Muscle of back (tissue), 11 donors: Measurements from ENCODE around the gene RRP12. TPM values are rescaled to one million over a fixed set of nuclear protein-coding genes. Genes with fewer than 3 reads are reported as not detected.

Experiments
- DNase-seq, 3 donors: peaks; one replicate each; pipeline versions ENCODE4 v3.0.0 to v3.0.0-alpha.2; 2013
- polyA plus RNA-seq, 10 donors: library from polyadenylated mRNA; unstranded; fragments of 120-200 nt; gene quantifications; one replicate each; pipeline ENCODE4 v1.2.1, GENCODE V29; 2013; ENCODE audit not compliant: insufficient read length in 10 of 10

The RRP12 gene
- polyA plus RNA-seq, 10 donors, result 18.5 to 27.3 (median 21.3) TPM

DNA sequence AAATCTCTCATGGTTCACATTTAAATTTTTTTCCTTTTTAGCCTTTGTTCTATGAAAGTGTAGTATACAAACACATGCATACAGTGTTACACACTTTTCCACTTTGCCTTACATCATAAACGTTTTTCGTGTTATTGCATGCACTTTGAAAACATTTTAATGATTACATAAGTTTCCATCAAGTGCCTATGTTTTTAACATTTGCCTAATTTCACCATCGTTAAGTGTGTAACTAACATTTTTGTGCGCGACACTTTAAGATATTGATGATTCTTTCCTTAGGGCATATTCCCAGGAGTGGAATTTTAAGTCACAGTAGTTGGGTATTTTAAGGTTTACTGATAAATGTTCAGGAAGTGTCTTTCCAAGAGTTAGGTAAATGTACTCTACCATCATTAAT is 65.1 kb downstream of the RRP12 start:
- DNase-seq, result peak in 1 of 3 donors; percentile 35

DNA sequence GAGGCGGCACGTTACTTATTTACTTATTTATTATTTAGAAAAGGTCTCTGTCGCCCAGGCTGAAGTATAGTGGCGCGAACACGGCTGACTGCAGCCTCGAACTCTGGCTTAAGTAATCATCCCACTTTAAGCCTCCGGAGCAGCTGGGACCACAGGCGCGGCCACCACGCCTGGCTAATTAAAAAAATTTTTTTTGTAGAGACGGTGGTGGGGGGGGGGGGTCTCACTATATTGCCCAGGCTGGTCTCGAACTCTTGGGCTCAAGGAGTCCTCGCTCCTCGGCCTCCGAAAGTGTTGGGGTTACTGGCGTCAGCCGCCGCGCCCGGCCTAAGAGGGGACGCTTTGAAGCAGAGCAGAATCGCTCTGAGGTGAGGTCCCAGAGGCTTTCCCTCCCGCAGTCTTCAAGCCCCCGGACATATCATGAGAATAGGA is 65.9 kb downstream of the RRP12 start:
- DNase-seq, result peak in 1 of 3 donors; percentile 27

DNA sequence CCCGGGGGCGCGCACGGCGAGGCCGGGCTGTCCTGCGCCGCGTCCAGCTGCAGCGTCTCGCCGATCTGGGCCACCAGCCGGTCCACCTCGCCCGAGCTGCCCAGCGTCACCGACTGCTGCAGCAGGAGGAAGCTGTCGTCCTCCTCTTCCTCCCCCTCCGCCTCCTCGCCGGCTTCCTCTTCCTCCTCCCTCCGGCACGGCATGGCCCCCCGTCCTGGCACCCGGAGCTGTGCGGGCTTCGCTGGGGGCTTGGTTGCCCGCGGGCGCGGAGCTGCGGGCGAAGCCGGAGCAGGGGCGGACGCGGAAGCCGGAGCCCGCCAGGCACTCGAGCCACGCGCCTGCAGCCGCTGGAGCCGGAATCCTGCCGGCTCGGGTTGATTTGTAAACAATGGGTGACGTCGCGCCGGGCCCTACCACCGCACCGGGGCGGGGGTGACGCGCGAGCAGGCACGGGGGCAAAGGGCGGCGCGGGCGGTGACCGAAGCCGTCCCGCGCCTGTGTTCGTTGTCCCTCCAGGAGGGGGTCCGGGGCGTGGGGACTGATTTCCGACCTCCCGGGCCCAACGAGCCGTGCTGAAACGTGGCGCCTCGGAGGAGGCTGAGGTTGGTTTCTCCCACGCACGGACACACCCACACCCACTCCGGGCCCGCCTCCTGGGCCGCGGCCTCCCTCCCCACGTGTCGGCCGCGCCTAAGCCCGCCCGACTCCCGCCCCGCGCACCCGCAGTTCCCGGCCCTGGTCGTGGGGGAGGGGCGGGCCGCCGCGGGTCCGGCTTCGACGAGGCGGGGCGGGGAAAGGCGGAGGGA is 66.6 kb downstream of the RRP12 start, which contains the start of gene FRAT2:
Gene FRAT2 (minus strand): TSS at position 360 of the 806 bp plus-strand sequence. CDS start 157 bp downstream, at position 203.
- DNase-seq, result peak; percentile 90 to 98 (median 95)

DNA sequence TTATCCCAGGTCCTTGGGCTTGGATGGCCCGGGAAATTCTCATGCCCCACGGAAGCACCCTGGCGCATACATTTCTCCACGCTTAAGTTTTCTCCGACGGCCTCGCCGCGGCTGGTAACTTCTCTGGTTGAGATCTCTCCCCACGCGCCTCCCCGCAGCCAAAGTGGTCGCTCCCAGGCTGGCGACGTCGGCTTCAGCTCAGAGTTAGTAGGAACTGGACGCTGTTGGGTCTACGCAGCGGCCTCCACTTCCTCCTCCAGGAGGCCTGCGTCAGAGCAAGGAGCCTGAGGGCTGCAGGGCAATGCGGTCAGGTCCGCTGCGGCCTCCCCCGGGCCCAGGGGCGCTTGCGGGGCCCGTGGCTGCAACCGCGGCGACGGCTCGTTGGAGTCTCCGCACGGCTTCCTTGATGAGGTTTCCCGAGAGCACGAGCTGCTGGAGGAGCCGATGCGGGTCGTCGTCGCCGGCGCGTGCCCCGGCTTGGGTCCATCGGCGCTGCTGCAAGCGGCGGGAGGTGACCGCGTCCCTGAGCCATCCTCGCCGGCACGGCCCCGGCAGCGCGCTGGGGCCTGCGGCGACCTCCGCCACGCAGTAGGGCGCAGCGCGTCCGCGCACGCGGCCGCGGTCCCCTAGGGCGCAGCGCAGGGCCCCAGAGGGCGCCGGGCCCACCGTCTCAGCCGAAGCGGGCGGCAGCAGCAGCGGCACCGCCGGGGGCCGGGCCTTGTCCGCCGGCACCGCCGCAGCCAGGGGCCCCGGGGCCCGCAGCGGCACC is 67.4 kb downstream of the RRP12 start:
- peak in 1 of 3 donors; percentile 71 for DNase-seq

DNA sequence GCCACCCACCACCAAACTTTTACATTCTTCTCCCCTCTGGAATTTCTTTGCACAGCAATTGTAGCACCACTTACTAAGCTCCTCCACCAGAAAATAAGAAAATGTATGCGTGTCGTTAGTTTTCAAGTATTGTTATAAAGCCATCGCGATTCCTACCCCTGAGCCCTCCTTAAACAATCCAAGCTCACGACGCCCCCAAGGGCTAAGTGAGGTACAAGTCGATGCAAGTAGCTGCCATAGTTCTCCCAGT is 67.9 kb downstream of the RRP12 start:
- no peak for DNase-seq

DNA sequence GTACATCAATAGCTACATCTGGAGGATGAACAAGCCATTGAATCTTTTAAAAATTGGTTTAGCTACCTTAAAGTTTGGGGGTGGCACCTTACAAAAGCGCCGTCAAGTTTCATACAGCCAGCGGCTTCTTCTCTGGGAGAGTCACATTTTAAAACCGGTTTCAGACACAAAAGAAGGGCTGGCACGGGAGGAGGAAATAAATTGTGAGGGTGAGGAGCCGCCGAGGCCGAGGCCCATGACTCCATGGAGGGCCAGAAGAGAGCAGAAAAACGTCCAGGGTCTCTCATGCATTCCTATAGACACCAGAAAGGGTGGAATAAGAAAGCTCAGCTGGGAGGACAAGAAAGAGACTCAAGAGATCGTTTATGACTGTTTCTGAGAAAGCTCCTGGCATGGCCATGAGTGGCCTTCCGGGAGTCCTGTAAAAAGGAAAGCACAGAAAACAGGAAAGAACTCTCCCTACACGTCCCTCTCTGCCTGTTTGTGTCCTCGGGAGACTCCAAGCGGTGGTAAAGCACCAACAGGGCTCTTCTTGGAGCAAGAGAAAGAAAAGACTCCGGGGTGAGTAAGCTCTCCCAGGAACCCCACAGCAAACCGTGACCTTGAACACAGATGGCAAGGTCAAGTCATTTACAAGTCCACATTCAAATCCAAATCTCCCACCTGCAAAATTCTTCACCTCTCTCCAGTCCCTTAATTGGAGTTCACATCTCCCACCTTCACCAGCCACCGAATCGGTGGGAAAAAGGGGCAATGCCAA is 68.4 kb downstream of the RRP12 start:
- DNase-seq, result peak in 2 of 3 donors; percentile 50 to 57

DNA sequence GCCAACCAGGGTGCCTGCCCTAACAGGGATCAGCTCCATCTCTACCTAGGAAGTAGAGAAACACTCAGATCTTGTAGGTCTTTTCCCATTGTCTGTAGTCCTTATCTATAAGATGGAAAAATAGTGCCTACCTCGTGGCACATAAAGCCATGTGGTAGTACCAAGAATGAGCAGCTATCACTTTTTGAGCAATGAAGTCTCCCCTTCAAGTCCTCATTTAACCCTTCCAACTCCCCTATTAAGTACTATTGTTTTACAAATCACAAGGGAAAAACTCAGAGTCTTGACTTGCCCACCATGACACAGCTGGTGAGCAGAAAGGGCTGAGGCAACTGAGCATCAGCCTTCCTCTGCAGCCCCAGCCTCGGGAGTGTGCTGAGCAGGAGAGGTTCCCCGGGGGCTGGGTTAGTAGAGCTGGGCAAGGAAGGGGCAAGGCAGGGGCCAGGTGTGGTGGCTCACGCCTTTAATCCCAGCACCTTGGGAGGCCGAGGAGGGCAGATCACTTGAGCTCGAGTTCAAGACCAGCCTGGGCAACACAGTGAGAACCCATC is 69.9 kb downstream of the RRP12 start:
- DNase-seq, result no peak

DNA sequence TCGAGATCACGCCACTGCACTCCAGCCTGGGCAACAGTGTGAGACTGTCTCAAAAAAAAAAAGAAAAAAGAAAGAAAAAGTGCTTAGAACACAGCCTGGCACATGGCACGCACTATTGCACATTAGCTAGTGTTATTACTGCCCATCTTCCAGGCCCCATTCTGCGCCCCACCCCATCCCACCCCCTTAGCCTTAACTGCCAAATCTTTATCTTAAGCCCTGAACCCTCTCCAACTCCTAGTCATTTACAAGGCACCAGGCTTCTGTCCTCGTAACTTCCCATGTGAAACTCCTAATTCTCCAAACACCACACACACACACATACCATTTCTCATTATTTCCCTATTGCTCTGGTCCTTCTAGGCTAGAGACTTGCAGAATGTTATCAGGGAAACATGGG is 71.4 kb downstream of the RRP12 start:
- no peak for DNase-seq

DNA sequence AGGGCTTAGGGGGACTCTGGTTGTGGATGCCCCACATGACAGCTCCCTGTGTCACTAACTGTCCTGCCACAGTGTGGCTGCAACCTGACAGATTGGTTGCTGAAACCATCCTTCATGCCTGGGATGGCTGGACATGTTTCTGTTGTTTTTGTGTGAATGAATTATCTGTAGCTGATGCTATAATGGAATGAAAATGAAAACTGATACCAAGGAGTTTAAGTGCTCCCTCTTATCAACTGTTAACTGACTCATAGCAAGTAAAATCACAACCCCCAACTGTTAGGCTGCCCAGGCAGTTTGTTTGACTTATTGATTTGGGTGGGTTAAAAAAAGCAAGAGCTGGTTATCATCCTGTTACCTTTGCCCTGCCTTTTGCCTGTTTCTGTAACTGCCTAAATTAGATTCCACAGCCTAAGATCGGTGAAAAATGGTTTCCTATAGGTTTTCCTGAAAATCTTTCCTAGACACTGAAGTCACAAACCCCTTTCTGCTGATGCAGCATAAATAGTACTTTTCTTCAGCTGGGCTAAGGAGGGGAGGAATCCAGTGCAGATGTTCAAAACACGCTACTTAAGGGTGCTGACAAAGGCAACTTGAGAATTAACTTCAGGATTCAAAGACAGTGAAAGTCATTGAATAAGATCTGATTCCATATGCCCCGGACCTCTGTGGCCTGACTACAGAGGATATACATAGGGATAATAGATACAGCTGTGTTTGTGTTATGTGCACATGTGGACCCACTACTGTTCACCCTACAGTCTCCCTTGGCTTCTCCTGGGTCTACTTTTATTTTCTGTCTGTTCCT is 72.3 kb downstream of the RRP12 start:
- DNase-seq, result no peak

DNA sequence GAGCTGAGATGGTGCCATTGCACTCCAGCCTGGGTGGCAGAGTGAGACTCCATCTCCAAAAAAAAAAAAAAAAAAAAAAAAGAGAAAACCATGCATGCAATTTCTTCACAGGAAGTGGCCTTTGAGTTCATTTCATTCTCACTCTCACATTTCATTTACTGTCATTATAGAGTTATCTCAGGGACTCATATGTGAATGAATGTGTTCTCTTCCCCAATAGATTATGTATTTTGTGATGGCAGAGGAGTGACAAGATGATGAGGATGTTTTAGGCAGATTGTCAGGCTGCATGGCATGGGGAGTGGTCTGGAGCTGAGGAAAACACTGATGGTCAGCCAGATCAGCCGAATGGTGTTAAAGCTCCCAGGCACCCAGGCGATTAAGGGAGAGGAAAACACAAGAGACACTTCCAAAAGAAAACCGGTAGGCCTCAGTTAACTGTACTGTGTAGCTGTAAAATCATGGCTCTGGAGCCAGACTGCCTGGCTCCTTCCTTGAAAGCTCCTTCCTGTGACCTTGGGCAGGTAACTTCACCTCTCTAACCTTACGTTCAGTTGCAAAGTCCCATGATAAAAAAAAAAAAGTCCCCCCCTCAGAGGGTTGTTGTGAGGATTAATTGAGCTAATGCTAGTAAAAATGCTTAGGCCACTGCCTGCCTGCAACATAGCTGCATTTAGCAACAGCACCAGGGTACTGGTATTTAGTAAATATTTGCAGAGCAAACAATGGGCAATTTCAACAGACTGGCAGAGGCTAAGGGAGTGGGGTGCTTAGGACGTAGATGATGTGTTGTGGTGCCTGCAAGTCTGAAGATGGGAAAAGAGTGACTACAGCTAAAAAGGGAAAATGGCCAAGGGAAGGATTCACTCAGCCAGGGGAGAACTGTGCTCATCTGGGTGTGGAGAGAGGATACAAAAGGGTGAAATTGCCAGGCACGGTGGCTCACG is 73.5 kb downstream of the RRP12 start:
- DNase-seq, result no peak

DNA sequence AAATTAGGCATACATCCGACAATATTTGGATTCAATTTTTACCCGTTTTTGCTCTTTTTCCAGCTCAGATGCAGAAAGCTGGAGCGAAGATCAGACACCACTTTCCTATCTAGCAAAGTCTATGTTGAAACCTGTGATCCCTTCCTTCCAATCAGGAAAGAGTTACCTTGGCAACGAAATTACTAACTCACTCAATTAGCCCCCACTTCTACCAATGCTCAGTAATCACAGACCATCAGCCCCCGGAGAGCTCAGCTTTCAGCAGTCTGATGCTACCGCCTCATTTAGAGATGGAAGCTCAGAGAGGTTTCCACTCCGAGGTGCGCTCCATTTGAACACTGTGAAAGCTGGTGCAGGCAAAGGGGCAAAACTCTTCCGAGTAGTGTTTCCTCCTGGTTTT is 75.4 kb downstream of the RRP12 start:
- DNase-seq, result no peak

DNA sequence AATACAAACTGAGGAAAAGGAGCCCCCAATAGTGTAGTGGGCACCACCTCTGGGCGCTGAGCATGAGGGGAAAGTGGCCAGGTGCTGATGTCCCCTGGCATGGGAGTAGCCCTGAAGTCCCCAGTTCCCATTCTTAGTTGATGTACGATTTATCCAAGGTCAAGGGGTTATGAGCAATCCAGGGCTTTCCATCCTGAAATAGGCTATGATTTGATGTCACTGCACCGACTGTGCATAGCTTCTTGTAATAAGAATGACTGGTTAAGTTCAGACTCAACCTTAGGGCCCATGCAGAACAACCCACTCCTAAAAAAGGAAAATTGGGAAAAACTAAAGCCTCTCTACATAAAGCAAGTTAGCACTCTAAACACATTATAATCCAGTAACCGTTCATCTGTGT is 77.6 kb downstream of the RRP12 start:
- no peak for DNase-seq

DNA sequence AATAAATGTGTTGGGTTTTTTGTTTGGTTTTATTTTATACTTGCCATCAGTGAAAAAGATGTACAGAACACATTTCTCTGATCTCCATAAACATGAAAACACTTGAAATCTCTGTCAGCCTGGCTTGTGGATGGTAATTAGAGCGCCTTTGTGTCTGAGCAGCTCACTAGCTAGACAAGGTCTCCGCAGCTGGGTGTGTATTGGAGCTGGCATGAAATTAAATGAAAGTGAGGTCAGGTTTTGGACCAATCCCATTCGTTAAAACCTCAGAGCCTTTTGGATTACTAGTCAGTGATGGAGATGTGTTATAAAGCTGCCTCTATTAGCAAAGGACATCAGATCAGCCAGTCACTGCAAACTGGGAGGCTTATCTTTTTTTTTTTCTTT is 79.3 kb downstream of the RRP12 start:
- DNase-seq, result peak in 1 of 3 donors; percentile 18

DNA sequence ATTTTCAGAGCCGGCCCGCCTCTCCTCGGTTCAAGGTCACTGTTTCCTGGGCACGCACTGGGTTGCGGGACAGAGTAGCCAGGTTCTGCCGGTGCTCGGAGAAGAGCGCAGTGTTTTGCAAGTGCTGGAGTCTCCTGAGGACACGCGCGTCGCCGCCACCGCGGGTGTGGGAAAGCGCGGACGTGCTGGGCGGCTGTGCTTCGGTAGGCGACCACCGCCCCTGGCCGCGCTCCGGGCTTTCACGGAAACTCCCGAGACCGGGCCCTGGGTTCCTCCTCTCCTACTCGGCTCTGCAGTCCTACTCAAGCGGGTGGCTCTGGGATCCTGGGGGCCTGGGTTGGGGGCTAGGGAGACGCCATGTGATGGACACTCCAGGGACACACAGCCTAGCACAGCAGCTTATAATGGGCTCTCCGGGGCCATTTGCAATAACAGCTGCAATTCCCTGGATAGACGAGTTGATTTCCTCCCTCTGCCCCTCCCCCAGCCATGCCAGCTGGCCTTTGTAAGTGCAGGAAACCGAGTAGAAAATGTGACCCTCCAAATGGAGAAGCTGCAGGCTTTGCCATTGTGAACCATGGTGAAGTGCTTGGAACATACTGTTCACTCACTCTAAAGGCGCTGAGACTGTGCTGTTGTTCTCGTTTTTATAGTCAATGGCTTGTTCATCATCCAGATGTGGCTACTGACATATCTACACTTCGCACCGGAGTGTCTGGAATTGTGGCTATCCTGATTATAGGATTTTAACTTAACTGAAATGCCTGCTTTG is 79.9 kb downstream of the RRP12 start:
- peak in 1 of 3 donors; percentile 65 for DNase-seq

DNA sequence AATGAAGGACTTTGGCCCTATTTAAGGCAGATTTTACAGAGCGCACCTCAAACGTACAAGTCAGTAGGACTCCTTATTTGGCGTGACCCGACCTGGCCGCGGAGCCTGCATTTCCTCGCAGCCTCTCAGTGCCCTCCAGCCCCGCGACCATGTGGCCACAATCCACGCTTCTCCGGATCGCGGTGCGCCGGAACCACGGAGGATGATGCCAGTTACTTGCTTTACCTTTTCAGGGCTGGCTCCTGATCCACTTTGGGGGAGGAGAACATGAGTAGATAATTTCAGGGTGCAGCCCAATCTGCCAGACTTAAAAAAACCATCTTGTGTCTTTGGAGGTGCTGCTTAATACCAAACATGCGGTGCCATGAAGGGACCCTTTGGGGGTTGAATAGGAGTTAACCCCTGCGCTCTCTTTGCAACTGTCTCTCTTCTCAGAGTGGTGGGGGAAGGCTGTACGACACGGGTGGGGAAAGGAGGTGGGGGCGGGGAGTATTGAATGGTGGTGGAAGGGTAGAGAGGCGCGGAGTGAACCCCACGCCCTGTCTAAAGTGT is 80.6 kb downstream of the RRP12 start:
- no peak for DNase-seq

DNA sequence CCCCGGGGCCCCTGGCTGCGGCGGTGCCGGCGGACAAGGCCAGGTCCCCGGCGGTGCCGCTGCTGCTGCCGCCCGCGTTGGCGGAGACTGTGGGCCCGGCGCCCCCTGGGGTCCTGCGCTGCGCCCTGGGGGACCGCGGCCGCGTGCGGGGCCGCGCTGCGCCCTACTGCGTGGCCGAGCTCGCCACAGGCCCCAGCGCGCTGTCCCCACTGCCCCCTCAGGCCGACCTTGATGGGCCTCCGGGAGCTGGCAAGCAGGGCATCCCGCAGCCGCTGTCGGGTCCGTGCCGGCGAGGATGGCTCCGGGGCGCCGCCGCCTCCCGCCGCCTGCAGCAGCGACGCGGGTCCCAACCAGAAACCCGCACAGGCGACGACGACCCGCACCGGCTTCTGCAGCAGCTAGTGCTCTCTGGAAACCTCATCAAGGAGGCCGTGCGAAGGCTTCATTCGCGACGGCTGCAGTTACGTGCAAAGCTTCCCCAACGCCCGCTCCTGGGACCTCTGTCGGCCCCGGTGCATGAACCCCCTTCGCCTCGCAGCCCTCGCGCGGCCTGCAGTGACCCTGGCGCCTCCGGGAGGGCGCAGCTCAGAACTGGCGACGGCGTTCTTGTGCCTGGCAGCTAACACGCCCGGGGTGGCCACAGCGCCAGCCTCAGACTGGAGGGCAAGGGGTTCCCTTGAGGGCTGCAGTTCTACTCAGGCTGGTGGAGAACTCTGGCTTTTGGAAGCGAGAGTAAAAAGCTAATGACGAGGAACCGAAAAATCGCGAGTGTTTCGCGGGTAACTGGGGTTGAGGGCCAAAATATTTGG is 81.3 kb downstream of the RRP12 start:
- peak in 1 of 3 donors; percentile 76 for DNase-seq

DNA sequence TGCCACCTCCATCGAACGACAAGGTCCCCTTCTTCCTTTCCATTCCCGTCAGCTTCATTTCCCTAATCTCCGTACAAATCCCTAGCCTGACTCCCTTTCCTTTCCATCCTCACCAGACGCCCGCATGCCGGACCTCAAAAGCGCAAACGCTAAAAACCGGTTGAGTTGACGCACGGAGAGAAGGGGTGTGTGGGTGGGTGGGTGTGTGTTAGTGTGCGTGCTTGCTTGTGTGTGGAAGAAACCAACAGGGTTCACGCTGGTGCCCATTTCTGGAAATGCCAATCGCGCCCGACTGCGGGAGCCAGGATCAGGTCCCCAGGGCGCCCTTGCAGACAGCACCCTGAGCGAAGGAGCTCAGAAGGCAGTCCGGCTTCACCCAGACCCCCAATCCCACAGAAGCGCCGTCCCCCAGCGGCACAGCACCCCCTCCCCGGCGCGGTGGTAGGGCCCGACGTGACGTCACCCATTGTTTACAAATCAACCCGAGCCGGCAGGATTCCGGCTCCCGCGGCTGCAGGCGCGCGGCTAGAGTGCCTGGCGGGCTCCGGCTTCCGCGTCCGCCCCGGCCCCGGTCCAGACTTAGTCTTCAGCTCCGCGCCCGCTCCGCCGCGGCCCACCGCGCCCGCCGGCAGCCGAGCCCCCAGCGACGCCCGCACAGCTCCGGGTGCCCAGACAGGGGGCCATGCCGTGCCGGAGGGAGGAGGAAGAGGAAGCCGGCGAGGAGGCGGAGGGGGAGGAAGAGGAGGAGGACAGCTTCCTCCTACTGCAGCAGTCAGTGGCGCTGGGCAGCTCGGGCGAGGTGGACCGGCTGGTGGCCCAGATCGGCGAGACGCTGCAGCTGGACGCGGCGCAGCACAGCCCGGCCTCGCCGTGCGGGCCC is 82.1 kb downstream of the RRP12 start, which contains the start of gene FRAT1:
Gene FRAT1 (plus strand): TSS at position 500 of the 880 bp plus-strand sequence. CDS start 183 bp downstream, at position 683.
- peak; percentile 85 to 95 (median 92) for DNase-seq
